ENCODE data around the gene EGFL8.

DNA sequence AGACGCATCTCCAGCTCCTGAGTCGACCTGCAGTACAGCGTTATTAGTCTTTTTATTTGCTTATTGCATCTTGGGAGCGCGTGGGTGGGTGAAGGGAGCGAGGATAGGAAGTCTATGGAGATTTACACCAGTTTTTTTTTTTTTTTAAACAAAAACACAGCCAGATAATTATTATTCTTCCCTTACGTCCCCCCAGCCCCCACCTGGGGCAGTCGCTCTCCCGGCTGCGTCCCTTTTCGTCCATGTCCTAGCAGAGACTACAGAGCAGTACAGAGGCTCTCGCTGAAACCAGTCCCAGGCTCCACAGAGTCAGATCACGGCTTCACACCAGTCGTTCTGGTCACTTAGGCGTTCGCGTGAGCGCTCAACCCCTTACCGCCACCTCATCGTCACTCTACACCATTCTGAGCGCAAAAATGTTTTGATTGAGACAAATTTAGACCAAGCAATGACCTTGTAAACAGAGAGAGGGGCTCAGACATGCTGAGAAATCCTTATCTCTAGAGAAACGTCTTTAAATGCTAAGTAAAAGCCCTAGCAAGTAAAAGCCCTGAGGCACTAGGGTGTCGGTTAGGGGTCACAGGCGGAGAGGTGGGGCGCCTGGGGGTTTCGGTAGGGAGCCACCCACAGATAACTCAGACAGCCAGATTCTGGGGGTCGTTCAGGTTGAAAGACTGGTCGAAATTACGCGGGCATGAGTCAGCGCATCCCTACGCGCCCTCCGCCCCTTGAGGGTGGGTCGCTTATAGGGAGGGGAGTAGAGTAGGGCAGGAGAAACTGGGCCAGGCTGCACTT, 11.4 kb upstream of the EGFL8 start:
- TF ChIP-seq, protein P1, sequence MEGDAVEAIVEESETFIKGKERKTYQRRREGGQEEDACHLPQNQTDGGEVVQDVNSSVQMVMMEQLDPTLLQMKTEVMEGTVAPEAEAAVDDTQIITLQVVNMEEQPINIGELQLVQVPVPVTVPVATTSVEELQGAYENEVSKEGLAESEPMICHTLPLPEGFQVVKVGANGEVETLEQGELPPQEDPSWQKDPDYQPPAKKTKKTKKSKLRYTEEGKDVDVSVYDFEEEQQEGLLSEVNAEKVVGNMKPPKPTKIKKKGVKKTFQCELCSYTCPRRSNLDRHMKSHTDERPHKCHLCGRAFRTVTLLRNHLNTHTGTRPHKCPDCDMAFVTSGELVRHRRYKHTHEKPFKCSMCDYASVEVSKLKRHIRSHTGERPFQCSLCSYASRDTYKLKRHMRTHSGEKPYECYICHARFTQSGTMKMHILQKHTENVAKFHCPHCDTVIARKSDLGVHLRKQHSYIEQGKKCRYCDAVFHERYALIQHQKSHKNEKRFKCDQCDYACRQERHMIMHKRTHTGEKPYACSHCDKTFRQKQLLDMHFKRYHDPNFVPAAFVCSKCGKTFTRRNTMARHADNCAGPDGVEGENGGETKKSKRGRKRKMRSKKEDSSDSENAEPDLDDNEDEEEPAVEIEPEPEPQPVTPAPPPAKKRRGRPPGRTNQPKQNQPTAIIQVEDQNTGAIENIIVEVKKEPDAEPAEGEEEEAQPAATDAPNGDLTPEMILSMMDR (IDR thresholded peaks at IDR 0.05): no peak
- TF ChIP-seq POLR2AphosphoS5 (IDR thresholded peaks at IDR 0.05): no peak

Measured in prostate gland (tissue), 2 donors.